LNCaP clone FGC (cell line): Measurements from ENCODE around the gene JAML.

Experiments
- DNase-seq: peaks from one replicate; pipeline ENCODE4 v3.0.0-alpha.2; 2011; ENCODE audit warnings: low read depth
- H3K4me3 ChIP-seq: 2 replicates; pipeline ENCODE4 v1.5.1; 2011; ENCODE audit warnings: mild to moderate bottlenecking, low read depth, low read length, control low read depth
- TF ChIP-seq, protein P1 (sequence below): IDR thresholded peaks from 2 replicates; pipeline ENCODE4 v1.5.1; 2012; ENCODE audit warnings: mild to moderate bottlenecking; ENCODE audit not compliant: control insufficient read depth, insufficient read depth; ENCODE audit errors: extremely low read depth

JAML gene

DNA sequence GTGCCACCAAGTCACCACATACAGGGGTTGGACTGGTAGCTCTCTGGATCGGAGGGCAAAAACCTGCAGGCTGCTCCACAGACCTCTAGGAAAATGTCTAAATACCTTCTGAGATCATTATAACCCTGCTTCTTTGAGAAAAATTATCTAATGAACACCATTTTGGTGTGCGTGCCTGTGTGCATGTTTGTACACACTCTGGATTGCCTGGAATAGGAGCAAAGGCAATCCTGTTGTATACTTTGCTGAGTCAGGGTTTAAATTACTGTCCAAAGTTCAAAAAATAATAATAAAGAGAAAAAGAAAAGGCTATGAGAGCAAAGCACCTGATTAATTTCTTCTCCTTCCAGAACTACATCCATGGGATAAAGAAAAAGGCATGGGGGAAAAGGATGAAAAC, 11.0 kb downstream of the JAML start:
- DNase-seq: no peak
- TF ChIP-seq, protein P1, sequence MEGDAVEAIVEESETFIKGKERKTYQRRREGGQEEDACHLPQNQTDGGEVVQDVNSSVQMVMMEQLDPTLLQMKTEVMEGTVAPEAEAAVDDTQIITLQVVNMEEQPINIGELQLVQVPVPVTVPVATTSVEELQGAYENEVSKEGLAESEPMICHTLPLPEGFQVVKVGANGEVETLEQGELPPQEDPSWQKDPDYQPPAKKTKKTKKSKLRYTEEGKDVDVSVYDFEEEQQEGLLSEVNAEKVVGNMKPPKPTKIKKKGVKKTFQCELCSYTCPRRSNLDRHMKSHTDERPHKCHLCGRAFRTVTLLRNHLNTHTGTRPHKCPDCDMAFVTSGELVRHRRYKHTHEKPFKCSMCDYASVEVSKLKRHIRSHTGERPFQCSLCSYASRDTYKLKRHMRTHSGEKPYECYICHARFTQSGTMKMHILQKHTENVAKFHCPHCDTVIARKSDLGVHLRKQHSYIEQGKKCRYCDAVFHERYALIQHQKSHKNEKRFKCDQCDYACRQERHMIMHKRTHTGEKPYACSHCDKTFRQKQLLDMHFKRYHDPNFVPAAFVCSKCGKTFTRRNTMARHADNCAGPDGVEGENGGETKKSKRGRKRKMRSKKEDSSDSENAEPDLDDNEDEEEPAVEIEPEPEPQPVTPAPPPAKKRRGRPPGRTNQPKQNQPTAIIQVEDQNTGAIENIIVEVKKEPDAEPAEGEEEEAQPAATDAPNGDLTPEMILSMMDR: no peak
- H3K4me3 ChIP-seq: no peak overlapping the region

DNA sequence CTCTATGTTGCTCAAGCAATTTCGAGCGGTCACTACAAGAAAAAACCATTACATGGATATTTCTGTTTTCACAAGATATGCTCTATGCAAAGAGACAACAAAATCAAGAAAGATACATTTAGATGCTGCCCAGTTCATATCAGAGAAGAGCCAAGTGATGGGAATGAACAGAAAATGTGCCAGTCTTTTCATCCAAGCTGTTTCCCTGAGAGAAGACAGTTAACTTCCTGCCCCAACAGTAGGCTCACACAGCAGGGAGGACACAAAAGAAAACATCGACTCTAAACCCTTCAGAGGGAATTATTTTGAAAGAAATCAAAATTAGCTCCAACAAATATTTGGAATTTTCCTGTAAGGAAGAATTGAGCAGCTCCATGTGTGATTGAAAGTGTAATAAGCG, 11.6 kb downstream of the JAML start:
- no peak for DNase-seq
- H3K4me3 ChIP-seq: no peak overlapping the region

DNA sequence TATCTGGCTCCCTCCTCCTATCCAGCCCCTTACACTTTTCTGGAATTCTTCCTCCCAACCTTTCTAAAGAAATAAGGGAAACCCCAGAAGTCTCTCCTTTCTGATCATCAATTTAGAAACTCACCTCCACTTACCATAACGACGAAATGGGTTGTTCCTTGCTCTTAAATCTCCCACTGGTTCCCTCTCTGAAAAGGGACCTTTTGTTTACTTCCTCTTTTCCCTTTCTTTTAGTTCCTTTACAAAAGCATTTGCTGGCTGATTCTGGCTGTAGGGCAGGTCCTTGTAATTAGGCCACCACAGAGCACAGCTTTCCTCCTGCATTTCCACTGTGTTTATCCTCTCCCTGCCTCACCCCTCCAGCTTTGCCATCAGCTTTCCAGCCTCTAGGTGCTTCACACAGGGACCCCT, 12.0 kb downstream of the JAML start:
- no peak for DNase-seq
- TF ChIP-seq, protein P1: no peak
- H3K4me3 ChIP-seq: no peak overlapping the region

More for the DNA sequence above, 11.6 kb downstream of the JAML start:
- TF ChIP-seq, protein P1: no peak

DNA sequence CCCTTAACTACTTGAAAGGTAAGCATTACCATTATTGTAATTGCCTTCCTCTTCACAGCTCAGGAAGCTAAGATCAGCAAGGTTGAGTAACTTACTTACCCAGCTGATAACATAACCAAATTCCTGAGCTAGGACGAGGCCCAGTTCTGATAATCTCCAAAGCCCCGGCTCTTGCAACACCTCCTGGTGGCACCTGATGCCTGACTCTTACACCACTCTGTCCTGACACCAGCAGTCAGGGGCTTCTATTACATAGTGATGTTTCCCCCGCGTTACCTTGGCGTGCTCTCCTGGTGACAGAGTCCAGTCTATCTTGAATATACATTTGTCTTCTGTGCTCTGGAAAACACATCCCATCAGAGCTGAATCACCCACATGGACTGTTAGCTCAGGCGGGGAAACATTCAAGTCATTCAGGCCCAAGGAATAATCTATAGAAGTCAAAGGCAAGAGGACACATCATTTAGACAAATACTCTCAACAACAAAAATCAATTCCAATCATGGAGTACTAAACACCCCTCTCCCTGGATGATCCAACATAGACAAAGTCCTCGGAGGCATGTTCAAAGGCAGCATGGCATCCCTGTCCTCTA, 12.6 kb downstream of the JAML start:
- DNase-seq: no peak
- H3K4me3 ChIP-seq: no peak overlapping the region
- TF ChIP-seq, protein P1: no peak

DNA sequence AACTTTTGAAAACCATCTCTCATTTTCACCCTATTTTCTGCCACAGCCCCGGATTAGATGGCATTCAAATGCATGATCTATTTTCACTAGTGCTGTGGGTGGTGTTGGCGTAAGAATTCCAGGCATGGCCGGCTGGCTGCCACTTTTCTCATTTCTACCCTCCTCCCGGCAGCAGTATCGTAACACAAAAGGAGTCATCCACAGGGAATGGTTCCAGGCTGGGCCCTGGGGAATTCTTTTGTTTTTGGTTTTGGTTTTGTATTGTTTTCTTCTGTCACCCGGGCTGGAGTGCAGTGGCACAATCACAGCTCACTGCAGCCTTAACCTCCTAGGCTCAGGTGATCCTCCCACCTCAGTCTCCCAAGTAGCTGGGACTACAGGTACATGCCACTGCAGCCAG, 13.8 kb downstream of the JAML start:
- DNase-seq: no peak
- no peak overlapping the region for H3K4me3 ChIP-seq
- TF ChIP-seq, protein P1: no peak

- TF ChIP-seq, protein P1: no peak
- no peak overlapping the region for H3K4me3 ChIP-seq
- no peak for DNase-seq
Observed at GRCh38 chr11:118210323-118210722, 14.5 kb downstream of the JAML start.

- DNase-seq: no peak
- no peak overlapping the region for H3K4me3 ChIP-seq
- TF ChIP-seq, protein P1: no peak
Observed at GRCh38 chr11:118209033-118209432, 15.8 kb downstream of the JAML start.
